Measurements from ENCODE around the gene CTU2. TPM values are rescaled to one million over a fixed set of nuclear protein-coding genes. Genes with fewer than 3 reads are reported as not detected.
A peak's percentile ranks its signal among the peaks of the same experiment; 100 is the strongest.

Gene CTU2
- 71.4 TPM for polyA plus RNA-seq (2013, experiment 1 of 2)
- polyA plus RNA-seq (2013, experiment 2 of 2) = 64.6 TPM

GRCh38 chr16:88706229-88706964 lies at the start of gene CTU2, which contains the start of gene RNF166:
Gene CTU2 (plus strand): TSS chr16:88706503. CDS start chr16:88706531, 28 bp downstream.
Gene RNF166 (minus strand): TSS chr16:88706408. CDS start chr16:88706325, 83 bp downstream.
- peak within 1 kb of the TSS; percentile 81 for H3K4me3 ChIP-seq (ENCODE audit: low read length)
- H3K4me2 ChIP-seq (ENCODE audit: low read length) = peak within 1 kb of the TSS; percentile 98
- WGBS (ENCODE audit: extremely low coverage, insufficient coverage, low lambda C conversion rate) = no CpG with 5 or more reads among the region's 86 CpGs
- peaks cover 8% of the 10 kb centered on the region for H3K79me2 ChIP-seq (ENCODE audit: control insufficient read depth, insufficient read depth, low read length)
- H4K5ac ChIP-seq (ENCODE audit: low read length) = no peak within 1 kb of the TSS
- DNase-seq = peak; percentile 92
- H3K18ac ChIP-seq (ENCODE audit: low read length) = peak within 1 kb of the TSS; percentile 81
- no peak within 1 kb of the TSS for H2BK5ac ChIP-seq (ENCODE audit: low read length)
- H2BK120ac ChIP-seq (ENCODE audit: low read depth, low read length) = no peak within 1 kb of the TSS
- H3K4me1 ChIP-seq (ENCODE audit: control insufficient read depth, low read depth, low read length) = no peaks in the 10 kb centered on the region
- H3K4ac ChIP-seq (ENCODE audit: low read depth, low read length) = peak within 1 kb of the TSS; percentile 70
- no peak within 1 kb of the TSS for H3K23ac ChIP-seq (ENCODE audit: low read length)
- H4K8ac ChIP-seq (ENCODE audit: low read depth, low read length) = no peak within 1 kb of the TSS
- no peak within 1 kb of the TSS for H2BK15ac ChIP-seq (replicated peaks; ENCODE audit: low read depth)
- H3K27ac ChIP-seq (ENCODE audit: low read depth, low read length) = no peak within 1 kb of the TSS
- H3K27me3 ChIP-seq (ENCODE audit: insufficient read depth, low read length, poor library complexity) = no peaks in the 10 kb centered on the region
- H3K9ac ChIP-seq (ENCODE audit: low read length) = peak within 1 kb of the TSS; percentile 82
- H2AK5ac ChIP-seq (ENCODE audit: low read length) = no peak within 1 kb of the TSS
- peaks cover 18% of the 10 kb centered on the region for H3K79me1 ChIP-seq (ENCODE audit: low read length)
- peak within 1 kb of the TSS; percentile 94 for H3K56ac ChIP-seq (ENCODE audit: low read length)
- H3K36me3 ChIP-seq (ENCODE audit: control insufficient read depth, insufficient read depth, low read length) = no peaks in the 10 kb centered on the region

GRCh38 chr16:88657371-88657770 lies 48.9 kb upstream of the CTU2 start:
- no peak for DNase-seq
- Histone ChIP-seq H3K4me2 (ENCODE audit: low read length) (no peak overlapping the region), H3K23ac (ENCODE audit: low read length) (no peak overlapping the region), H3K36me3 (ENCODE audit: control insufficient read depth, insufficient read depth, low read length) (peaks cover 4% of the 10 kb centered on the region), H3K79me2 (ENCODE audit: control insufficient read depth, insufficient read depth, low read length) (peaks cover 27% of the 10 kb centered on the region), H4K5ac (ENCODE audit: low read length) (no peak overlapping the region), H3K27me3 (ENCODE audit: insufficient read depth, low read length, poor library complexity) (no peaks in the 10 kb centered on the region), H3K18ac (ENCODE audit: low read length) (no peak overlapping the region), H3K4me1 (ENCODE audit: control insufficient read depth, low read depth, low read length) (peaks cover 2% of the 10 kb centered on the region), H2BK120ac (ENCODE audit: low read depth, low read length) (no peak overlapping the region), H2BK15ac (replicated peaks; ENCODE audit: low read depth) (no peak overlapping the region), H3K79me1 (ENCODE audit: low read length) (peaks cover 15% of the 10 kb centered on the region), H3K4me3 (ENCODE audit: low read length) (no peak overlapping the region), H3K56ac (ENCODE audit: low read length) (no peak overlapping the region), H3K27ac (ENCODE audit: low read depth, low read length) (no peak overlapping the region), H3K9ac (ENCODE audit: low read length) (no peak overlapping the region), H2AK5ac (ENCODE audit: low read length) (no peak overlapping the region), H4K8ac (ENCODE audit: low read depth, low read length) (no peak overlapping the region), H2BK5ac (ENCODE audit: low read length) (no peak overlapping the region), H3K4ac (ENCODE audit: low read depth, low read length) (no peak overlapping the region)
- WGBS (ENCODE audit: extremely low coverage, insufficient coverage, low lambda C conversion rate) = no CpG with 5 or more reads among the region's 19 CpGs

- DNase-seq = no peak
- H2BK15ac ChIP-seq (replicated peaks; ENCODE audit: low read depth) = no peak overlapping the region
- no peak overlapping the region for H4K8ac ChIP-seq (ENCODE audit: low read depth, low read length)
- H3K36me3 ChIP-seq (ENCODE audit: control insufficient read depth, insufficient read depth, low read length) = peaks cover 4% of the 10 kb centered on the region
- no peak overlapping the region for H3K23ac ChIP-seq (ENCODE audit: low read length)
- WGBS (ENCODE audit: extremely low coverage, insufficient coverage, low lambda C conversion rate) = no CpG with 5 or more reads among the region's 15 CpGs
- no peak overlapping the region for H4K5ac ChIP-seq (ENCODE audit: low read length)
- no peak overlapping the region for H3K56ac ChIP-seq (ENCODE audit: low read length)
- H2AK5ac ChIP-seq (ENCODE audit: low read length) = no peak overlapping the region
- H3K27me3 ChIP-seq (ENCODE audit: insufficient read depth, low read length, poor library complexity) = no peaks in the 10 kb centered on the region
- peaks cover 29% of the 10 kb centered on the region for H3K79me2 ChIP-seq (ENCODE audit: control insufficient read depth, insufficient read depth, low read length)
- no peak overlapping the region for H3K9ac ChIP-seq (ENCODE audit: low read length)
- H3K4me1 ChIP-seq (ENCODE audit: control insufficient read depth, low read depth, low read length) = peaks cover 2% of the 10 kb centered on the region
- no peak overlapping the region for H2BK5ac ChIP-seq (ENCODE audit: low read length)
- no peak overlapping the region for H3K4ac ChIP-seq (ENCODE audit: low read depth, low read length)
- H3K4me2 ChIP-seq (ENCODE audit: low read length) = no peak overlapping the region
- H3K27ac ChIP-seq (ENCODE audit: low read depth, low read length) = no peak overlapping the region
- no peak overlapping the region for H3K18ac ChIP-seq (ENCODE audit: low read length)
- peaks cover 15% of the 10 kb centered on the region for H3K79me1 ChIP-seq (ENCODE audit: low read length)
- no peak overlapping the region for H3K4me3 ChIP-seq (ENCODE audit: low read length)
- no peak overlapping the region for H2BK120ac ChIP-seq (ENCODE audit: low read depth, low read length)
Measured at GRCh38 chr16:88658714-88659113, 47.6 kb upstream of the CTU2 start.

- Histone ChIP-seq H3K4ac (ENCODE audit: low read depth, low read length) (no peak overlapping the region), H3K4me2 (ENCODE audit: low read length) (no peak overlapping the region), H3K9ac (ENCODE audit: low read length) (no peak overlapping the region), H3K27ac (ENCODE audit: low read depth, low read length) (no peak overlapping the region), H3K36me3 (ENCODE audit: control insufficient read depth, insufficient read depth, low read length) (peaks cover 4% of the 10 kb centered on the region), H3K56ac (ENCODE audit: low read length) (no peak overlapping the region), H3K4me1 (ENCODE audit: control insufficient read depth, low read depth, low read length) (peaks cover 2% of the 10 kb centered on the region), H2BK120ac (ENCODE audit: low read depth, low read length) (no peak overlapping the region), H2BK15ac (replicated peaks; ENCODE audit: low read depth) (no peak overlapping the region), H3K79me1 (ENCODE audit: low read length) (peaks cover 15% of the 10 kb centered on the region), H2AK5ac (ENCODE audit: low read length) (no peak overlapping the region), H2BK5ac (ENCODE audit: low read length) (no peak overlapping the region), H3K27me3 (ENCODE audit: insufficient read depth, low read length, poor library complexity) (no peaks in the 10 kb centered on the region), H3K79me2 (ENCODE audit: control insufficient read depth, insufficient read depth, low read length) (peaks cover 31% of the 10 kb centered on the region), H3K4me3 (ENCODE audit: low read length) (no peak overlapping the region), H4K5ac (ENCODE audit: low read length) (no peak overlapping the region), H3K18ac (ENCODE audit: low read length) (no peak overlapping the region), H4K8ac (ENCODE audit: low read depth, low read length) (no peak overlapping the region), H3K23ac (ENCODE audit: low read length) (no peak overlapping the region)
- no peak for DNase-seq
- WGBS (ENCODE audit: extremely low coverage, insufficient coverage, low lambda C conversion rate) = no CpG with 5 or more reads among the region's 25 CpGs
Measured at GRCh38 chr16:88659160-88659559, 47.1 kb upstream of the CTU2 start.

- peaks cover 15% of the 10 kb centered on the region for H3K79me1 ChIP-seq (ENCODE audit: low read length)
- no peak overlapping the region for H3K27ac ChIP-seq (ENCODE audit: low read depth, low read length)
- H2BK15ac ChIP-seq (replicated peaks; ENCODE audit: low read depth) = no peak overlapping the region
- H3K9ac ChIP-seq (ENCODE audit: low read length) = peak overlapping the region; percentile 47
- no peak for DNase-seq
- peaks cover 2% of the 10 kb centered on the region for H3K4me1 ChIP-seq (ENCODE audit: control insufficient read depth, low read depth, low read length)
- no peak overlapping the region for H3K4me3 ChIP-seq (ENCODE audit: low read length)
- H3K56ac ChIP-seq (ENCODE audit: low read length) = peak overlapping the region; percentile 34
- H3K79me2 ChIP-seq (ENCODE audit: control insufficient read depth, insufficient read depth, low read length) = peaks cover 31% of the 10 kb centered on the region
- no peaks in the 10 kb centered on the region for H3K27me3 ChIP-seq (ENCODE audit: insufficient read depth, low read length, poor library complexity)
- no peak overlapping the region for H3K23ac ChIP-seq (ENCODE audit: low read length)
- H4K8ac ChIP-seq (ENCODE audit: low read depth, low read length) = no peak overlapping the region
- H2BK120ac ChIP-seq (ENCODE audit: low read depth, low read length) = no peak overlapping the region
- peaks cover 2% of the 10 kb centered on the region for H3K36me3 ChIP-seq (ENCODE audit: control insufficient read depth, insufficient read depth, low read length)
- H3K4me2 ChIP-seq (ENCODE audit: low read length) = peak overlapping the region; percentile 38
- H3K18ac ChIP-seq (ENCODE audit: low read length) = no peak overlapping the region
- H2AK5ac ChIP-seq (ENCODE audit: low read length) = no peak overlapping the region
- H2BK5ac ChIP-seq (ENCODE audit: low read length) = no peak overlapping the region
- H3K4ac ChIP-seq (ENCODE audit: low read depth, low read length) = no peak overlapping the region
- WGBS (ENCODE audit: extremely low coverage, insufficient coverage, low lambda C conversion rate) = no CpG with 5 or more reads among the region's 10 CpGs
- H4K5ac ChIP-seq (ENCODE audit: low read length) = no peak overlapping the region
Measured at GRCh38 chr16:88661468-88661867, 44.8 kb upstream of the CTU2 start.

Data from mesendoderm (in vitro differentiated cells).